ENCODE measurements around the gene KIAA0930.
A peak's percentile ranks its signal among the peaks of the same experiment; 100 is the strongest.

Gene KIAA0930

GRCh38 chr22:45211848-45212247, 28.8 kb downstream of the KIAA0930 start (continued):
- no peak for TF ChIP-seq ZNF121 (tag by site-specific recombination; IDR thresholded peaks at IDR 0.05)

- Histone ChIP-seq H3K9me3 (ENCODE audit: control insufficient read depth, insufficient read depth, low read depth, low read length) (no peaks in the 10 kb centered on the region), H3K4me1 (ENCODE audit: control insufficient read depth, insufficient read depth, low read length) (no peaks in the 10 kb centered on the region), H3K4me3 (ENCODE audit: low read depth, low read length) (no peak overlapping the region), H3K36me3 (ENCODE audit: control insufficient read depth in 2 of 2, insufficient read depth in 1 of 2, low read length in 2 of 2) (peaks cover 0 to 37% of the 10 kb centered on the region in 2 experiments; a peak in 2 of 3 replicates), H3K27ac (ENCODE audit: extremely low read depth, low read depth, low read length) (no peak overlapping the region)
- ChIA-PET POLR2A (no interaction called here), CTCF (interaction anchor here (0.7 to 0.9 kb wide), 2 partner anchors 9 to 10 kb away, joined by 3 read pairs; no protein-coding TSS in a partner anchor)
- TF ChIP-seq ZNF10 (tag by site-specific recombination; IDR thresholded peaks at IDR 0.05) (no peak), ZNF692 (tag by site-specific recombination; IDR thresholded peaks at IDR 0.05) (no peak), ZNF398 (tag by site-specific recombination; IDR thresholded peaks at IDR 0.05) (no peak), ZNF639 (tag by site-specific recombination; IDR thresholded peaks at IDR 0.05) (no peak), ZNF350 (tag by site-specific recombination; IDR thresholded peaks at IDR 0.05) (no peak), ZFP3 (tag by site-specific recombination; IDR thresholded peaks at IDR 0.05; ENCODE audit: low read depth) (no peak), ZXDB (tag by site-specific recombination; IDR thresholded peaks at IDR 0.05) (no peak), ZNF596 (tag by site-specific recombination; IDR thresholded peaks at IDR 0.05) (no peak)
These were observed 29.3 kb downstream of the KIAA0930 start for GRCh38 chr22:45211435-45211834.

- CTCF ChIA-PET: interaction anchor here (0.7 to 0.9 kb wide), 3 partner anchors 9 to 108 kb away, joined by 3 to 9 read pairs (median 3); no protein-coding TSS in a partner anchor
These were observed 29.7 kb downstream of the KIAA0930 start for GRCh38 chr22:45210991-45211390.

GRCh38 chr22:45210577-45210976, 30.1 kb downstream of the KIAA0930 start:
- H3K9me3 ChIP-seq (ENCODE audit: control insufficient read depth, insufficient read depth, low read depth, low read length): no peaks in the 10 kb centered on the region
- POLR2A ChIA-PET: no interaction called here
- no peak overlapping the region for H3K27ac ChIP-seq (ENCODE audit: extremely low read depth, low read depth, low read length)
- peaks cover 0 to 42% of the 10 kb centered on the region in 2 experiments; a peak in 2 of 3 replicates for H3K36me3 ChIP-seq (ENCODE audit: control insufficient read depth in 2 of 2, insufficient read depth in 1 of 2, low read length in 2 of 2)
- TF ChIP-seq ZSCAN4 (tag by site-specific recombination; IDR thresholded peaks at IDR 0.05): peak; percentile 62
- no peak for TF ChIP-seq ZNF350 (tag by site-specific recombination; IDR thresholded peaks at IDR 0.05)
- TF ChIP-seq SP7 (tag by site-specific recombination; IDR thresholded peaks at IDR 0.05): no peak
- TF ChIP-seq ZBTB6 (tag by site-specific recombination; IDR thresholded peaks at IDR 0.05): no peak
- TF ChIP-seq ZIC2 (tag by site-specific recombination; IDR thresholded peaks at IDR 0.05): no peak
- TF ChIP-seq ZNF48 (tag by site-specific recombination; IDR thresholded peaks at IDR 0.05): no peak
- TF ChIP-seq ZNF660 (tag by site-specific recombination; IDR thresholded peaks at IDR 0.05): no peak
- TF ChIP-seq ZNF560 (tag by site-specific recombination; IDR thresholded peaks at IDR 0.05; ENCODE audit: borderline replicate concordance): no peak
- TF ChIP-seq BCL11A (tag by site-specific recombination; IDR thresholded peaks at IDR 0.05; ENCODE audit: low read depth): no peak
- no peaks in the 10 kb centered on the region for H3K4me1 ChIP-seq (ENCODE audit: control insufficient read depth, insufficient read depth, low read length)
- CTCF ChIA-PET: interaction anchor here (0.7 to 2.3 kb wide), 4 partner anchors 10 to 108 kb away, joined by 3 to 25 read pairs (median 6); no protein-coding TSS in a partner anchor
- H3K4me3 ChIP-seq (ENCODE audit: low read depth, low read length): no peak overlapping the region

More at GRCh38 chr22:45210991-45211390, 29.7 kb downstream of the KIAA0930 start:
- POLR2A ChIA-PET: no interaction called here
- TF ChIP-seq ZNF138 (tag by site-specific recombination; IDR thresholded peaks at IDR 0.05; ENCODE audit: borderline replicate concordance) (no peak), ZNF391 (tag by site-specific recombination; IDR thresholded peaks at IDR 0.05; ENCODE audit: borderline replicate concordance, low read depth) (no peak), ZNF362 (tag by site-specific recombination; IDR thresholded peaks at IDR 0.05) (no peak)
- H3K4me3 ChIP-seq (ENCODE audit: low read depth, low read length): no peak overlapping the region
- H3K4me1 ChIP-seq (ENCODE audit: control insufficient read depth, insufficient read depth, low read length): no peaks in the 10 kb centered on the region
- H3K27ac ChIP-seq (ENCODE audit: extremely low read depth, low read depth, low read length): no peak overlapping the region
- no peaks in the 10 kb centered on the region for H3K9me3 ChIP-seq (ENCODE audit: control insufficient read depth, insufficient read depth, low read depth, low read length)
- H3K36me3 ChIP-seq (ENCODE audit: control insufficient read depth in 2 of 2, insufficient read depth in 1 of 2, low read length in 2 of 2): peaks cover 0 to 41% of the 10 kb centered on the region in 2 experiments; a peak in 2 of 3 replicates
